Activated CD8-positive, alpha-beta T cell treated with anti-CD3 and anti-CD28 coated beads for 36 hours (primary cell): ENCODE results near the gene CANT1. TPM values are rescaled to one million over a fixed set of nuclear protein-coding genes. Genes with fewer than 3 reads are reported as not detected.

Source experiments
- ATAC-seq: fragments of 200-7000 bp; cut with Tn5 transposase; one replicate; pipeline ENCODE4 v1.10.0; 2021; ENCODE audit warnings: mild to moderate bottlenecking, moderate library complexity
- CTCF ChIA-PET: fragments of 350-600 bp; sonication (Branson Sonifier 250); formaldehyde crosslinking; loops from one replicate; lab custom pipeline; 2021; ENCODE audit warnings: antibody characterized with exemption; lab: Charles Lee
- POLR2A ChIA-PET: fragments of 350-600 bp; sonication (Branson Sonifier 250); formaldehyde crosslinking; loops from one replicate; lab custom pipeline; 2021; ENCODE audit warnings: antibody characterized with exemption; lab: Charles Lee
- DNase-seq: peaks from one replicate; pipeline ENCODE4 v3.0.0-alpha.2; 2020
- H3K27ac Mint-ChIP-seq: one replicate; pipeline ENCODE4 v1.8.0; 2021; ENCODE audit warnings: mild to moderate bottlenecking, mixed read lengths
- H3K27me3 Mint-ChIP-seq: one replicate; pipeline ENCODE4 v1.8.0; 2021; ENCODE audit warnings: mixed read lengths
- H3K36me3 Mint-ChIP-seq: one replicate; pipeline ENCODE4 v1.8.0; 2021; ENCODE audit warnings: low read depth, mixed read lengths
- H3K4me1 Mint-ChIP-seq: one replicate; pipeline ENCODE4 v1.8.0; 2021; ENCODE audit warnings: low read depth, mixed read lengths
- H3K4me3 Mint-ChIP-seq: one replicate; pipeline ENCODE4 v1.8.0; 2021; ENCODE audit warnings: mild to moderate bottlenecking, moderate library complexity, mixed read lengths
- H3K9me3 Mint-ChIP-seq: one replicate; pipeline ENCODE4 v1.8.0; 2021; ENCODE audit warnings: mixed read lengths
- intact Hi-C: fragments of 100-400 bp; cut with micrococcal nuclease; formaldehyde crosslinking; loops from one replicate; pipeline ENCODE4 v1.10.0; 2022
- total RNA-seq, 2 experiments: library from RNA; stranded (reverse); gene quantifications; one replicate each; pipeline ENCODE4 v1.2.3, GENCODE V29; 2021
- TF ChIP-seq, protein P1 (sequence below): fragments of 200-600 bp; IDR thresholded peaks from one replicate; pipeline ENCODE4 v1.8.0; 2022; ENCODE audit warnings: antibody characterized with exemption, mild to moderate bottlenecking

The CANT1 gene
- total RNA-seq, 2 experiments from 2014 or later = 41.4 to 48.2 TPM

DNA sequence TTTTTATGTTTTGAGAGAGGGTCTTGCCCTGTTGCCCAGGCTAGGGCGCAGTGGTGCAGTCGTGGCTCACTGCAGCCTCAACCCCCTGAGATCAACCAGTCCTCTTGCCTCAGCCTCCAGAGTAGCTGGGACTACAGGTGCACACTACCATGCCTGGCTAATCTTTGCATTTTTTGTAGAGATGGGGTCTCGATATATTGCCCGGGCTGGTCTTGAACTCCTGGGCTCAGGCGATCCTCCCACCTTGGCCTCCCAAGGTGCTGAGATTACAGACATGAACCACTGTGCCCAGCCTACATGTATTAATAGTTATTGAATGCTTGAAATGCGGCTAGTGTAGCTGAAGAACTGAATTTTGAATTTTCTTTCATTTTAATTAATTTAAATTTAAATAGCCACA, 26.6 kb upstream of the CANT1 start:
- intact Hi-C loops = no loop called here
- TF ChIP-seq, protein P1, sequence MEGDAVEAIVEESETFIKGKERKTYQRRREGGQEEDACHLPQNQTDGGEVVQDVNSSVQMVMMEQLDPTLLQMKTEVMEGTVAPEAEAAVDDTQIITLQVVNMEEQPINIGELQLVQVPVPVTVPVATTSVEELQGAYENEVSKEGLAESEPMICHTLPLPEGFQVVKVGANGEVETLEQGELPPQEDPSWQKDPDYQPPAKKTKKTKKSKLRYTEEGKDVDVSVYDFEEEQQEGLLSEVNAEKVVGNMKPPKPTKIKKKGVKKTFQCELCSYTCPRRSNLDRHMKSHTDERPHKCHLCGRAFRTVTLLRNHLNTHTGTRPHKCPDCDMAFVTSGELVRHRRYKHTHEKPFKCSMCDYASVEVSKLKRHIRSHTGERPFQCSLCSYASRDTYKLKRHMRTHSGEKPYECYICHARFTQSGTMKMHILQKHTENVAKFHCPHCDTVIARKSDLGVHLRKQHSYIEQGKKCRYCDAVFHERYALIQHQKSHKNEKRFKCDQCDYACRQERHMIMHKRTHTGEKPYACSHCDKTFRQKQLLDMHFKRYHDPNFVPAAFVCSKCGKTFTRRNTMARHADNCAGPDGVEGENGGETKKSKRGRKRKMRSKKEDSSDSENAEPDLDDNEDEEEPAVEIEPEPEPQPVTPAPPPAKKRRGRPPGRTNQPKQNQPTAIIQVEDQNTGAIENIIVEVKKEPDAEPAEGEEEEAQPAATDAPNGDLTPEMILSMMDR = no peak
- Mint-ChIP-seq H3K4me1 (no peaks in the 10 kb centered on the region), H3K27me3 (peaks cover 9% of the 10 kb centered on the region), H3K9me3 (no peaks in the 10 kb centered on the region), H3K4me3 (no peak overlapping the region), H3K27ac (no peak overlapping the region), H3K36me3 (no peaks in the 10 kb centered on the region)
- CTCF ChIA-PET = interaction anchor here (2.0 to 5.8 kb wide), 2 partner anchors 9 to 16 kb away, joined by 6 to 35 read pairs; no protein-coding TSS in a partner anchor
- ATAC-seq = no peak
- no peak for DNase-seq
- POLR2A ChIA-PET = no interaction called here

DNA sequence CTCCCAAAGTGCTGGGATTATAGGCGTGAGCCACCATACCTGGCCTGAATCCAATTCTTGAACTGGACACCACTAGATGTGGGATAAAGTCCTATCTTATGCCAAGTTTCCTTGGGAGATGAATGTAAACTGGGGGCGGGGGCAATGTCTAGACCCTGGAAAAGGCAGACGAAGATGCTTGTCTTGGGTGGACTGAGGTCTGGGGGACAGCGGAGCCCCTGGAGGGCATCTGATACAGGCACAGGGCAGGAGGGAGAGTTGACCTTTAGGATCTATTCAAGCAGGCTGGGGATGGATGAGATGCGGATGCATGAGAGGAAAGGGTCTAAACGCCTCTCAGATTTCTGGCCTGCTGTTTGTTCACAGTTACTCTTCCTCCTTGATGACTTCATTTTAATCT, 26.1 kb upstream of the CANT1 start:
- H3K27me3 Mint-ChIP-seq = peaks cover 9% of the 10 kb centered on the region
- DNase-seq (no peak), ATAC-seq (no peak)
- no peaks in the 10 kb centered on the region for H3K36me3 Mint-ChIP-seq
- no peak overlapping the region for H3K27ac Mint-ChIP-seq
- intact Hi-C loops = no loop called here
- no peak overlapping the region for H3K4me3 Mint-ChIP-seq
- CTCF ChIA-PET = interaction anchor here (2.0 to 5.8 kb wide), 2 partner anchors 9 to 15 kb away, joined by 6 to 35 read pairs; no protein-coding TSS in a partner anchor
- no peaks in the 10 kb centered on the region for H3K4me1 Mint-ChIP-seq
- POLR2A ChIA-PET = no interaction called here
- no peaks in the 10 kb centered on the region for H3K9me3 Mint-ChIP-seq
- TF ChIP-seq, protein P1 = no peak

DNA sequence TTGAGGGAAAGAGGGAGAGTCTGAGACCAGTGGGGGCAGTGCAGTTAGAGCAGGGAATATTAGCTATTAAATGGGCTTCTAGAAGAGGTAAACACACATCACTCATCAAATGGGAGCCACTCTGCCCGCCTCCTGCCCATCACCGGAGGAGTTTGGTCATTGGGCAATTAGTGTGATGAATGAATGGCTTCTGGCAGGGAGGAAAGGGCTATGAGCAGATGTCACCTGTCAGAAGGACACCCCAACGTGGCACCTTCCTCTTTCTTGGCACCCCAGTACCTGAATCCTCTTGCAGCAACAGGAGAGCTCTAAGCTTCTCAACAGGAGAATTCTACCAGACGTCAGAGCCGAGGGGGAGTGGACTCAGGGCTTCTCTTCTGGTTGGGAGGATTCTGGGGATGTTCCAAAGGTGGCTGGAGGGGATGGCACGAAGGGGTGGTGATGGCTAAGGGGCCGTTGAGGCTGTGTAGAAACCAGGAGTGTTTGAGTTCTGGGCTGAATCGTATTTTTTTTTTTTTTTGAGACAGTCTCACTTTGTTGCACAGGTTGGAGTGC, 25.4 kb upstream of the CANT1 start:
- intact Hi-C loops = no loop called here
- H3K36me3 Mint-ChIP-seq = no peaks in the 10 kb centered on the region
- H3K27ac Mint-ChIP-seq = no peak overlapping the region
- no peak for ATAC-seq
- no peaks in the 10 kb centered on the region for H3K4me1 Mint-ChIP-seq
- POLR2A ChIA-PET = no interaction called here
- H3K4me3 Mint-ChIP-seq = no peak overlapping the region
- CTCF ChIA-PET = interaction anchor here (1.5 to 5.8 kb wide), 2 partner anchors 10 to 15 kb away, joined by 3 to 35 read pairs; no protein-coding TSS in a partner anchor
- TF ChIP-seq, protein P1 = no peak
- H3K9me3 Mint-ChIP-seq = no peaks in the 10 kb centered on the region
- peaks cover 9% of the 10 kb centered on the region for H3K27me3 Mint-ChIP-seq
- no peak for DNase-seq

DNA sequence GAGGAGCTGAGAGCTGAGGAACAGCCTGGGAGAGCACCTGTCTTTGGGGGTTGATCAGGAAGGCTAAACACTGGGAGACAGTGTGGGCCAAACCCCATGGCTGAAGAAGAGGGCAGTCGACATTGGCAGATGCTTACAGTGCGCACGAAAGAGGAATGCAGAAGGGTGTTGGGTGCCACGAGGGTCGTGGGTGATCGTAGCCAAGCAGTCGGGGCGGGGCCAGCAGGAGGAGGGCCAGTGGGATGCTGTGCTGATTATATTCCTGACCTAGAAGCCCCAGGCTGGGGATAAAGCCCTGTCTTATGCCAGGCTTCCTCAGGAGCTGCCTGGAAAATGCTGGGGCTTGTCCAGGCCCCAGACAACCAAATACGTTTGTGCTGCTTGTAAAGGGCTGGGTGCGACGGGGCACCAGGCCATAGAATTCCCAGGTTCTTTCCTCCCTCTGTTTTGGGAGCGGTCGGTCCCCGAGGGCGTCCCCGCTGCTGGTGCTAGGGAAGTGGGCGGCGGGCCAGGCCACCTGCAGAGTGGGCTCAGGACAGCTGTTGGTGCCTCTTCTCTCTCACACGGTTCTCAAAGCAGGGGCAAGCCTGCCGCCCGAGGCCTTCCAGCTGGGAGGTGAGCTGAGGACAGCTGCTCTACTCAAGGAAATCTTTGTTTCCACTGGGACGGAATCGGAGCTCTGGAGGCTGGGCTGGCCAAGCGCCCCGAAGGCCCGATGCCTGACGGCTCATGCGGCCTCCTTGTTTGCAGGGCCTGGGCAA, 24.4 kb upstream of the CANT1 start:
- Mint-ChIP-seq H3K27me3 (peaks cover 9% of the 10 kb centered on the region), H3K9me3 (no peaks in the 10 kb centered on the region), H3K4me3 (no peak overlapping the region), H3K36me3 (no peaks in the 10 kb centered on the region), H3K27ac (no peak overlapping the region), H3K4me1 (no peaks in the 10 kb centered on the region)
- ATAC-seq (no peak), DNase-seq (no peak)
- TF ChIP-seq, protein P1 = no peak
- ChIA-PET CTCF (interaction anchor here (1.5 to 5.8 kb wide), 3 partner anchors 8 to 14 kb away, joined by 3 to 35 read pairs (median 16); no protein-coding TSS in a partner anchor), POLR2A (no interaction called here)
- intact Hi-C loops = no loop called here
